GM19452 (cell line): ENCODE data around the gene SLC16A8.
"Not testable (repeated sequence)": the region's sequence is repeated elsewhere in the genome, so short reads cannot be mapped to it uniquely, and the experiment has no call there.

ENCODE experiments used
- ATAC-seq: cut with Tn5 transposase; IDR thresholded peaks from one replicate; pipeline ENCODE4 v1.9.1; 2021; ENCODE audit not compliant: unreplicated experiment

The SLC16A8 gene

DNA sequence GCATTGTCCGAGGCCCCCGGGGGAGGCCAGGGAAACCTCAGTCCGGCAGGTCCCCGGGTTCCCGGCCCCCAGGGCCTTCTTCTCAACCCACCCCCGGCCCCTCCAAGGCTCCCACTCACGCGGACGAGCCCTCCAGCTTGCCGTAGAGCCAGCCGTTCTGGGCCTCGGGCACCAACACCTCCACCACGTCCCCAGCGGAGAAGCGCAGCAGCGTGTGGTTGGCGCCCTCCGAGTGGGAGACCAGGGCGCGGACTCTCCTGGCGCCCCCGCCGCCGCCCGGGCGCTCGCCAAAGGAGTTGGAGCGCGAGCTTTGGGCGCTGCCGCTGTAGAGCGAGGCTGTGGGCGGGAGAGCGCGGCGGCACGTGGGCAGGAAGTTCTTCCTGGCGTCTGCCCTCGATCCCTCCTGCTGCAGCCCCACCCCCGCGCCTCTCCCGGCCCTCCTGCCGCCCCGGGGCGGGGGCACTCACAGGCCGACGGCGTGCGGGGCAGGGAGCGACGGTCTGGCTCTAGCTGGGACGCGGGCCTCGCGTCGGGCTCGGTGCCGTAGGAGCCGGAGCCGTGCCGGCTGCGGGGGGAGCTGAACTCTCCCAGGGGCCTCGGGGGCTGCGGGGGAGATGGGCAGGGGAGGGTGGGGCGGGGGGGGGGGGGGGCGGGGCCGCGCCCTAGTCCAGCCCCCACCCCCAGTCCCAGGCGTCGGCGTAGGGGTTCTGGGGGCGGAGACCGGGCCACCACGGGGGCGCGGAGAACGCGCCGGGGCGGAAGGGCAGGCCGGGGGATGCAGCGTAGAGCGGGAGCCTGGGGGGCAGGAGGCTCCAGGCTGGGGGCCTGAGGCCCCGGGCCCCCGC, 4.9 kb upstream of the SLC16A8 start:
- ATAC-seq: no peak

GRCh38 chr22:38087855-38088254, 3.9 kb upstream of the SLC16A8 start:
- ATAC-seq: no peak

DNA sequence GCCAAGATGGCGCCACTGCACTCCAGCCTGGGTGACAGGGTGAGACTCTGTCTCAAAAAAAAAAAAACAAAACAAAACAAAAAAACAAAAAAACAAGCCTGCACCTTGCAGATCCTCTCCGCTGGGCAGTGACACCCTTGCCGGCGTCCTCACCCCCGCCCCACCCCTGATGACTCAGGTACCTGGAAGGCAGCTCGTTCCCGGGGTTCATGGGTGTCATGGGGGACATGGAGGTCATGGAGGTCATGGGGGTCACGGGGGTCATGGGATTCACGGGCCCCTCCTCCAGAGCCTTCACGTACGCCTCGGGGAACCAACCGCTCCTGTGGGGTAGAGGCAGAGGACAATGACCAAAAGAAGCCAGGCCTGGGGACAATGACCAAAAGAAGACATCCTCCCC, 3.0 kb upstream of the SLC16A8 start:
- ATAC-seq: no peak

DNA sequence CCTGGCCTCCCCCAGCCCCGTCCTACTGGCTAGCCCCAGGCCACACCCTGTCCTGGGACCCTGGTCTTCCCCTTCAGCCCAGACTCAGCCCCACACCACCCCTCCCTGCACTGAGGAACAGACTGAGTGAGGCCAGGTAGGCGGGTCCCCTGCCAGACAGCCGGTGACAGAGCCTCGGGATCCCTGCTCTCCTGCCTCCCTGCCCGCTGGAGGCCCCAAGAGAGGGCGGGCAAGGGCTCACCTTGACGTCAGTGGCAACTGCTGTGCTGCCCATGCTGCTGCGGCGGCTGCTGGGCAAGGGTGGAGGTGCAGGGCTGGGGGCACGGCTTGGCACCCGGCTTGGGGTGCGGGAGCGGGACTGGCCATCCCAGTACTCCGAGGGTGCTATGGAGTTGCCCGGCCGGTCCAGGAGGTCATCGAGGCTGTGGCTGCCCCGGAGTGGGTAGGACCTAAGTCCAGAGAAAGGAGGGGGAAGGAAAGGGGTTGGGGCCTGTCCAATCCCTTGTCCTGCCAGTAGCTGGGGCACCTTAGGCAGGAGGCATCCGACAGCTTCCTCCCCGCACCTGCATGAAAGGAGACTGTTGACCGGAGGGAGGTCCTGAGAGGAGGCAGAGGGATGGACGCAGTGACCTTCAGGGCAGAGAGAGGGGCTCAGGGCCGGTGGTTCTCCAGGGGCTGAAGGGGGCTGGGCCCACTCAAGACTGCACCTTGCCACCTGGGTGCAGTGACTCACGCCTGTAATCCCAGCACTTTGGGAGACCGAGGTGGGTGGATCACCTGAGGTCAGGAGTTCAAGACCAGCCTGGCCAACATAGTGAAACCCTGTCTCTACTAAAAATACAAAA, 2.2 kb upstream of the SLC16A8 start:
- no peak for ATAC-seq

GRCh38 chr22:38085501-38085900, 1.5 kb upstream of the SLC16A8 start:
- no peak for ATAC-seq

DNA sequence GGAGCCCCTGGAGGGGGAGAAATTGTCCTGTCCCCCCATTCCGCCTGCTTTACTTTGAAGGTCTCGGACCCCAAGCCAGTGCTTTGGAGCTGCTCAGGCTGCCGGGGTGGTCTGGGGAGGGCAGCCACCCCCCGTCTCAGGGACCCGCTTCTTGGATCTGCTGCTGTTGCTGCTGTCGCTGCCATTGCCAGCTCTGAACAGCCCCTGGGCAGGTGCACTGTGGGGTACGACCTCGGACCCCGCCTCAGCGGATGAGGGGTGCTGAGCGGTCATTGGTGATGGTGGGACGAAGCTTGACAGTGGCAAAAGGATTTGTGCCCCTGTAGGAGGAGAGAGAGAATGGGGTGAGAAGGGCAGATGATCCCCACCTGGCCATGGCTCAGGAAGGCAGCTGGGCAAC, 1.1 kb upstream of the SLC16A8 start:
- no peak for ATAC-seq

- ATAC-seq: no peak
These were observed 836 bp downstream of the SLC16A8 start for GRCh38 chr22:38082986-38083710.

- ATAC-seq: no peak
These were observed 1.8 kb downstream of the SLC16A8 start for GRCh38 chr22:38081941-38082828.

GRCh38 chr22:38081636-38081940, 2.4 kb downstream of the SLC16A8 start:
- ATAC-seq: no peak

- no peak for ATAC-seq
These were observed 2.9 kb downstream of the SLC16A8 start for GRCh38 chr22:38080850-38081635.

DNA sequence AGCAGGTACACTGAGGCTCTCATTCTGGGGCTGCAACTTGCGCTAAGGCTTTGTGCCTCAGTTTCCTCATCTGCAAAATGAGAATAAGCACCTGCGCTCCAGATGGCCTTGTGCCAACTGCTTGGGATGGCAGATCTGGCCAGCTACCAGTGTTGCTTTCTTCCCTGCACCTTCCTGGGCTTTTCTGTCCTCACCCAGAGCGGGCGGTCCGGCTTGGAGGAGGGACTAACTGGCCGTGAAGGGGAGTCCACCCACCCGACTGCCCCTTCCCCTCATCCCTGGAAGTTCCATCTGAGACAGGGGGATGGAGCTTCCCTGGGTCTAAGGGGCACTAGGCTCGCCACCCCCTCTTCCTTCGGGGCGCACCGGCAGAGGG, 3.5 kb downstream of the SLC16A8 start:
- ATAC-seq: no peak

DNA sequence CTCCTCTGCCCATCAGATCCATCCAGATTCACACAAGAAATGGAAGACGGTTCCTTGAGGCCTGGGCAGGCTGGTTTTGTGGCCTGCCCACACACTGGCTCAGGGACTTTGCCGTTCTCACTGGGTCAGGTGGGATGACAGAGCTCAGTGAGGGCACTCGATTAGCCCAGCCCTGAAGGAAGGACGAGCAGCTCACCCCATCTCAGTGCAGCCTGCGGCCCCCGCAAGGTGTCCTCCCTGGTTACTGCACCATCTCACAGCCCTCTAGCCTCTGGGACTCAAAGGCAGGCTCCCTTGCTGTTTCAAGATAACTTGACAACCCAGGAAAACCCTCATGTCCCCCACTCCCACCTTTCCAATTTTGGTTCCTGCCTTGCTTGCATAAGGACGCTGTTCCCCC, 4.2 kb downstream of the SLC16A8 start:
- no peak for ATAC-seq

DNA sequence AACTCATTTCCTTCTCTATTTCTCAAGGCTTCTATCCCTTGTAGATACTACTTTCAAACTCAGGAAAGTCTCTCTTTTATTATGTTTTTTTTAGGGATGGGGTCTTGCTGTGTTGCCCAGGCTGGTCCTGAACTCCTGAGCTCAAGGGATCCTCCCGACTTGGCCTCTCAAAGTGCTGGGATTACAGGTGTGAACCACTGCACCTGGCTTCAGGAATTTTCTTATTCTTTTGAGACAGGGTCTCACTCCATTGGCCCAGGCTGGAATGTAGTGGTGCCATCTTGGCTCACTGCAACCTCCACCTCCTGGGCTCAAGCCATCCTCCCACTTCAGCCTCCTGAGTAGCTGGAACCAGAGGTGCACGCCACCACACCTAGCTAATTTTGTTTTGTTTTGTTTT, 4.8 kb downstream of the SLC16A8 start:
- ATAC-seq: not testable (repeated sequence)

GRCh38 chr22:38078046-38078840, 5.7 kb downstream of the SLC16A8 start:
- no peak for ATAC-seq

- no peak for ATAC-seq
These were observed 6.4 kb downstream of the SLC16A8 start for GRCh38 chr22:38077595-38077994.

DNA sequence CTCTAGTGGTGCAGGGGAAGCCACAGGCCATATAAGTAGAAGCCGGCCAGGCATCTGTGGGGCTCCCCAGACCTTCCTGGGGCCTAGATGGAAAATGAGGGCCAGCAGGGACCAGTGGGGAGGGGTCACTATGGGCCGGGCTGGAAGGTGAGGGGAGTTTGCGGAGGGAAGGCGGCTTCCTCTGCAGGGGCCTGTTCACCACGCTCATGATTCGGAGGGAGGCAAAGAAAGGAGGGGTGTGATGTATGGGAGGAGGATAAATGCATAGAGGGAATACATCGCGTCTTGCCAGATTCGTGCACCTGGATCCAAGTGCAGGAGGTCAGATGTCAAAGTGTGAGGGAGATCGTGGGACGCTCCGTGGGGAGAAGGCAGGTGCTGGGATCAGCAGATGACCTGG, 6.9 kb downstream of the SLC16A8 start:
- no peak for ATAC-seq

DNA sequence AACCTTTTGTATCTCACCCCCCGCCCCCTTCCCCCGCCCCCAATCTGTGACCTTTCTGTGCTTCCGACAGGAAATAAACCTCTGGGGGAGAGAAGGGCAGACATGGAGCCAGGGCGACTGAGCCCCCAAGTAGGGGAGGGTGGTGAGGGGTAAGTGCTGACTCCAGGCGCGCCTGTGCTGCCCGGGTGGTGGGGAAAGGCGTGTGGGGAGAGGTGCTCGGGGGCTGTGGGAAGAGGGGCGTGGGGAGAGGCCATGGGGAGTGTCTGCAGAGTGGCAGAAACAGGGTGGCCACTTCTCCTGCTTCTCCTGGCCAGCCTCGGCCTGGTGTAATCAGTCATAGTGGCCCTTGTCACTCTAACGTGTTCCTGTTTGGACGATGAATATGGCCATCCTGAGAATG, 8.0 kb downstream of the SLC16A8 start:
- no peak for ATAC-seq

DNA sequence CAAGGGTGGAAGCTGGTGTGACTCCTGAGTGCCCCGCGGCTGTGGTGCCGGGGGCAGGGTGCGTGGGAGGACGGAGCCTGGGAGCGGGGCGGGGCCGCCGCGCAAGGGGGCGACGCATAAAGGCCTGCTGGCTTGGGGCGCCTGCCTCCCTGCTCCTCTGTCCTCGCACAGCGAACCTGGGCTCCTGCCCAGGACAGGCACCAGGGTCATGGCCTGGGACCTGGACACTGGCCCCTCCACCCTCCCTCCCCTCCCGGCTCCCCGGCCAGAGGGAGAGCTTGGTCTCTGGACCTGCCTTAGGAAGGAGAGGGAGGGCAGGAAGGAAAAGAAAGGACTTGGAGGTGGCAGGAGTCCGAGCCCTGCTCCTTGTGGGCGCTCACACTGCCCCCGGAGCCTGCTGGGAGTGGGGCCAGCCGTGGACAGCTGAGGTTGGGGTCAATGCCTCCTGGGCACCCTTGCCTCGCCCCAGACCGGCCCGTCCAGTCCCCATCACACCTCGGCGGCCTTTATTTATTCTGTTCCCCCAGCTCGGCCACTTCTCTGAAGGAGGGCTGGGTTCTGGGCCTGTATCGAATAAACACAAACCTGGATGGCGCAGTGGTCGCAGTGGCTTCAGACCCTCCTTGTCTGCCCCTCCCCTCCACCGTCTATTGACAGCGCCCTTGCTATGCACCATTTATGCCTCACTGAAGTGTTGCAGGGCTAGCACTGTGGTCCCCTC, 8.7 kb downstream of the SLC16A8 start:
- ATAC-seq: no peak
